ENCODE results near the gene CIITA.
"Not testable (repeated sequence)": the region's sequence is repeated elsewhere in the genome, so short reads cannot be mapped to it uniquely, and the experiment has no call there.

The CIITA gene

DNA sequence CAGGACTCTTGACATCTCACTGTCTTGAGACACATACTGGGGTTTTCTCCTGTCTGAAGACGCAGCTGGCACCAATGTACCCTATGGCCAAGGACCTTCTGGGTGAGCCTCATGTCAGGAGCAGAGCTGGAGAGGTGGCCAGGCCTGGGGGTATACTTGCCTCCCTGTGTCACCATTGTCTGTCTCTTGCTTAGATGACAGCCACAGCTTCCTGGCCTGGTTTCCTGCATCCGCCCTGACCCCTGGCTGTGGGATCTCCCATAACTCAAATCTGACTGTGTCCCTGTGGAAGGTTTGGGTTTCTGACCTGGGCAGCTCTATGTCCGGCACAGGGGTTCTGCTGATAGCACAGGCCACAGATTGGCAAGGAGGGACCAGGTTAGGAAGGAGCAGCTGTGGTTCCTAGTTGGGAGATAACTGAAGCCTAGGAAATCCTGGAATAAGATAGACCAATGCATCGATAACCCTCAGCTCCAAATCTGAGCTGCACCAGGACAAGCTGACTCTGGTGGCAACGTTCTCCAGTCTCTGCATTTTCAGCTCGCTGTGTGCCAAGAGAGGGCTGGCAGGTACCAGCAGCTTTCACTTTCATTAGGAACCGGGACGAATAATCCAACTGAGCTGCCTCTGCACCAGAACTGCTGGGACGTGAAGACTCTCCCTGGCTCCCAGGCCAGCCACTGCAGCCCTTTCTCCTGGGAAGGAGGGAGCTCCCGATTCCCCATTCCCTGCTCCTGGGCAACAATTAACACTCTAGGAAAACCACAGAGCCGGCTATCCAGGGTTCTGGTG, 60.3 kb downstream of the CIITA start:
- no peak for DNase-seq (ENCODE audit: low spot score)

DNA sequence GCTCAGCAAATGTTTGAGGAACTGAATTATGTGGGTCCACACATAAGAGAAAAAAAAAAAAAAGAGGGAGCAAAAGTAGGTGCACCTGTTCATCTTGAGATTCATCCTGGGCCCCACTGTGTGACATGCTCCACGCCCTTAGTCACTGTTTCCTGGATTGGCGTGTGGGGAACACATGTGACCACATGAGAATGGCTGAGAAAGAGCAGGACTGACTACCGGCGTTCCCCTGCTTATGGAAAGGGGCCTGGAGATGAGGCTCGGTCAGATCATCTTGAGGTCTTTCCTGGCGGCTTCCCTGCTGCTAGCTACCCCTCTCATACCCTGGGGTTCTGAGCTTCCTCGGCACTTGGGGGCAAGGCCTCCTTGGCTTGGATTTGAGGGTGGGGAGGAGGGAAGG, 61.3 kb downstream of the CIITA start:
- DNase-seq (ENCODE audit: low spot score): no peak

DNA sequence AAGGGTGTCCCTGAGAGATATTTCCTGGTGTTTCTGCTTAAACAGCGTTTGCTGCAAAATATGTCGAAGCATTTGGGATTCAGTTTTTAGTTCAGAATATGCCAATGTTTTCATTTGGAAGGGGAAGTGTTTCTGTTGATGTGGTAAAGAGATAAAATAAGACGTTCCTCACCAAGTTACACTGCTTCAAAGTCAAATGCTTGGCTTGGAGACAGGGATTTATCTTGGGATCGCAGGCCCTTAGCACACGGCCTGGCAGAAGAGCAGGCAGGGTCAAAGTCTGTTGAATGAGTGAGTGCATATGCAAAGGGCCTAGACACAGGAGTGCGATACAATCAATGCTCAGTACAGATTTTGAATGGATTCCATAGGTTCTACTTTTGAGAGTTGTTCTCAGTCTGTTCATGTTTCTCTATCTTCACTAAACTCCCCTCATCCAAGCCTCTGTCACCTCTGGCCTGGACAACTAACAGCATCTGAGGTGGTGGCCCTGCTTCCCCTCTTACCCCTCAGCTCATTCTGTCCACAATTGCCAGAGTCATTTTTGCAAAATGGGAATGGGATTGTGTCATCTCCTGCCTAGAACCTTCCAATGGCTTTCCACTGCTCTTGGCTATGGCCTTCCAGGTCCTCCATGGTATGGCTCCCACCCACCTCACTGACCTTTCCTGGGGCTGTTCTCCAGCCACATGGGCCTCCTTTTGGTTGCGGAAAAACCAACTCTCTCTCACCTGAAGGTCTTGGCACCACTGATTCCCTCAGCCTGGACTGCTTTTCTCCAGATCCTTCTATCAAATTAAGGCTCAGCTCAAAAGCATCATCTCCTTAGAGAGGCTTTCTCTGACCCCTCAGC, 62.0 kb downstream of the CIITA start:
- no peak for DNase-seq (ENCODE audit: low spot score)

DNA sequence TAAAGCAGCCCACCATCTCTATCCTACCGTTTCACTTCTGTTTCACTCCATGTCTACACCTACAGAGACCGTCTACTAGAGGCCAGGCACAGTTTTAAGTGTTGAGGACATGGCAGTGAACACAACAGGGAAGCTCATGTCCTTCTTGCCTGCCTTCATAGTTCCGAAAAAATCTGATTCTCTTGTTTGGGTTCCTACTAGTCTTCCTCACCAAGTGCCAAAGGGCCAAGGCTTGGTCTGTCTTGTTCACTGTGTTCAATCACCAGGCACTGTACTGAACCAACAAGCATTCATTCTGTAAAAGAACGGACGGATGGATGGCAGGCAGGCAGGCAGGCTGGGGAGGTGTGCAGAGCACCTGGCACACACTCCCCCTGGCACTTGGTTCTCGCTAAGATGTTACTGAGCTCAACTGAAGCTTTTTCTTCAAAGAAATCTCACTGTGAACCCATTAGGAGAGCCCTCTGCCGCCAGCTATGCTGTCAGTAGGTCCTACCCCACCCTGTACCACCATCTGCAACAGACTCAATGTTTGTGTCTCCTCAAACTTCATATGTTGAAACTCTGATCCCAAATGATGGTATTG, 62.7 kb downstream of the CIITA start:
- no peak for DNase-seq (ENCODE audit: low spot score)

DNA sequence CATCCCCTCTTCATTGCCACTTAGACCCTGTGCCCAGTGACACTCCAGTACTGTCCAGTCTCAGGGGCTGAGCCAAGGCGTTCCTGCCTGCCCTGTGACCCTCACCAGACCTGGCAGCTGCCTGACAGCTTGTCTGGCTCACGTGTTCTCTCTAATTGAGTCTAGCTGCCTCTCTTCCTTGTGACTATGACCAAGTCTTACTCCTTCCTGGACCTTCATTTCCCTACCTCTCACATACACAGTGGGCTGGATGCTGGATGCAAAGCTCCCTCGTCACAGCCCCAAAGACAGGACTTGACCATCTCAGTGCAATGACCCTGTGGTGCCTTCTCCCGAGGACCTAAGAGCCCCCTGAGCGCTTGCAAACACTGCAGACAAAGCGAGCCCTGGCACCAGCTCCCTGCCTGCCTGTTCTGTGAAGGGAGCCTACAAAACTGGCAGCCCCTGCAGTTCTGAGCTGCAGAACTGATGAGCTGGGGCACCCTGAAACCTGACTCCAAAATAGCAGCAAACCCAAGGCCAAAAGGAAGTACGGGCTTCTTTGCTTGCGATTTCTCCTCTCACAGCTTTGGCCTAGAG, 63.6 kb downstream of the CIITA start:
- no peak for DNase-seq (ENCODE audit: low spot score)

DNA sequence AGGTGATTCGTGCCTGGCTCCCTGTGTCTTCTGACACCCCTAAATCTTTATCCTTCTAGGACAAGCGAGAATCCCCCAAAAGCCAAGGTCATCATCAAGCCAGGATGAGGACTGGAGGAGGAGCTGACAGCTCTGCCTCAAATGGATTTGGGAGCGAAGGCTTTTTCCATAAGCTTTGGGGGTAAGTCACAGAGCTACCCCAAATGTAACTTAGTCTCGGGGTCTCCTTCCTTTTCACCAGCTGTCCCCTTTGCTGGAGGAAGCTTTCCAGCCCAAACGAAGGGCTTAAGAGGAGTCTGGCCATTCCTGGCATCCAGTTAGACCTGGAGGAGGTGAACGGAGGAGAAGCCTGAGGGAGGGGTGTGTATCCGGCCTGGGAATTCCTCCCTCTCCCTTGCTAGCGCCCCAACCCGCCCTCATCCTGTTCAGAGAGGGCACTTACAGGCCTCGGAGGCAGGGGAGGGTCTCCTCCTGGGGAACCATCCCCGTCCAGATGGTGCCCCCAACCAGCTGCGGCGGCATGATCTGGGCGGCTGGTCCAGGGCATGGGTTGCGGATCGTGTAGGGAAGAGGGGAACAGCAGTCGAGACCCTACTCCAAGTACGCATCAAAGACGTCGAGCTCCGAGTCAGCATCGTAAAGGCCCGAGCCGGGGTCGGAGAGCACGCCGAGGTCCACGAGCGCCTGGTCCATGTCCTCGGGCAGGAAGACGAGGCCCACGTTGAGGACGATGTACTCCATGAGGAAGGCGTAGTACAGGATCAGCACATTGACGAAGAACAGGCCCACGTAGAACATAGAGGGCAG, 64.3 kb downstream of the CIITA start:
- no peak for DNase-seq (ENCODE audit: low spot score)

DNA sequence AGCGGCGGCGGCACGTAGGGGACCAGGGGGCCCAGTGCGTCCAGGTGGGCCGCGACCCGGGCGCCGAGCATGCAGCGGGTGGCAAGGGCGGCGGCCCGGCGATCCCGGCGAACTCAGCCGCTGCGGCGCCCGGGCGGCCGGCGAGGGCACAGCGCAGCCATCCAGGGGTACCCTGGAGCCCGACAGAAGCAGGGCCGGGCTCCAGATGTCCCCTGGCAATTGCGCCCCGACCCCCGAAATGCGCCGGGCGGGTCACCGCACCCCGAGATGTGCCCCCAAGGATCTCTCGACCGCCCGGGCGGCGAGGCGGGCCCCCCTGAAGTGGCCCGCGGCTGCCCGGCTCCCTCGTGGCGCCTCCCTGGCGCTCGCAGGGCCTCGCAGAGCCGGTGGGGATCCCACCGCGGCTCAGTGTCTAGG, 64.9 kb downstream of the CIITA start:
- not testable (repeated sequence) for DNase-seq (ENCODE audit: low spot score)

DNA sequence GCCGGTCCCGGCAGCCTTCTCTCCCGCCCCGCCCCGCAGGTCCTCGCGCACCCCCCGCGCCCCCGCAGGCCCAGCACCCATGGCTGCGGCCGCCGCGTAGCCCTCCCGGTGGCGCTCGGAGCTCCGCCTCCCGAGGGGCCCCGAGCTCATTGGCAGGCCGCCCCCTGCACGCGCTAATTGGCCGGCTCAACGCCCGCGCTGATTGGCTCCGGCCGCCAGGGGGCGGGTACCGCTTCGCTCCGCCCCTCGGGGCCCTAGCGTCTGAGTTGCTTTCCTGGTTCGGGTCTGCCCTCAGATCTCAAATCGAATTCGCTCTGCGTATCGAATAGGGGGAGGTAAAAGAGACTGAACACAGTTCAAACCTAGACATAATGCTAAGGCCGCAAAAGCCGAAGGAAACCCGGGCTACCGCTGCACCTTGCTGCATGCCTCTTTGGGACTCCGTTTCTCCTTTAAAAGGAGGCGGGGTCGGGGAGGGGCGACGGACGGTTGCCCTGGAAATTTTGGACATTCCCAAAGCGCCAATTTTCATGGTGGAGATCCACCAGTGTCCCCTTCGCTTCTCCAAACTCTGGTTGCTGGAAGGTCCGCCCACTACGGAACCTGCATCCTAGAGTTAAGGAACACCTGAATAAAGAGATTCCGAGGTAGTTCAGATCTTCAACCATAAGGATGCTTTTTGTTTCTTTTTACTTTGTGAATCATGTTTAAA, 65.5 kb downstream of the CIITA start, which contains the start of gene DEXI:
Gene DEXI (minus strand): TSS at position 117 of the 712 bp plus-strand sequence. CDS start 463 bp downstream, outside the sequence.
- peak; percentile 99 for DNase-seq (ENCODE audit: low spot score)

DNA sequence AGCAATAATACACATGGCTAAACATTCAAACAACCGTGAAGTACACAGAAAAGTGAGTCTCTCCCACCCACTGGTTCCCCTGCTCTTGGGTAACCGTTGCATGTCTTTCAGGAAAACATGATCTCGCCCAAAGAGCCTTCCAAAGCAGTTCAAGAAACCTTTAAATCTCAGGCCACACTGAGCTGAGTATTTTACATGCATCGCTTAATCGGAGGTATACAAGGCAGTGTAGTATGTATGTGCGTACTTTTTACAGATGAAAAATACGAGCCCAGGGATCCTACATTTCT, 66.0 kb downstream of the CIITA start:
- no peak for DNase-seq (ENCODE audit: low spot score)

DNA sequence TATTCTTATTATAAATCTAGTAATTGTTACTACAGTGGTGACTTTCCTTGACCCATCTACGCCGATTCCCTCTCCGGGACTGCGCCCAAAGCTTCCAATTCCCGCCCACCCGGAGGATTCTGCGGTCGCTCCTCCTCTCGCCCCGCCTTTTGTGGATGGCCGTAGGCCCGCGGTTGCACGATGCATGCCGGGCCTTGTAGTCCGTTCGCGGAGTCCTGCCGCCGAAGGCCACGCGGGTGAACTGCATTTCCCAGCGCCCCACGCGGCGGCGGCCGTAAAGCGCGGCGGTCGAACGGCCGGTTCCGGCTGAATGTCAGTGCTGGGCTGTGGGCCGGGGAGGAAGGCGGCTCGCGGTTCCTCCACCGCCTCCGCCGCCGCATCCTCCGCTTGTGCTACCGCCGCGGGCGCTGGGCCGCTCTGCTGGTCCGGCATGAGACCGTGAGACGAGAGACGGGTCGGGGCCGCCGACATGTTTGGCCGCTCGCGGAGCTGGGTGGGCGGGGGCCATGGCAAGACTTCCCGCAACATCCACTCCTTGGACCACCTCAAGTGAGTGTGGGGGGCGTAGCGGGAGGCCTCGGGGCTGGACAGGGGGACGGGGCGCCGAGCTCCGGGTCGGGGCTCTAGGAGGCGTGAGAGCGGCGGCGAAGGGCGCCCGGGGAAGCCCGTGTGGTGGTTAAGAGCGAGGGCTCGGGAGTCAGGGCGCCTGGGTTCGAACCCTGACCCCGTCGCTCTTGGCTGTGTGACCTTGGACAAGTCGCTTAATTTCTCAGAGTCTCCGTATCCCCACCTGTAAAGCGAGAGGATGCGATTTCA, 67.5 kb downstream of the CIITA start, which contains the start of gene CLEC16A:
Gene CLEC16A (plus strand): TSS at position 316 of the 816 bp plus-strand sequence. CDS start 154 bp downstream, at position 470.
- peak; percentile 96 for DNase-seq (ENCODE audit: low spot score)

DNA sequence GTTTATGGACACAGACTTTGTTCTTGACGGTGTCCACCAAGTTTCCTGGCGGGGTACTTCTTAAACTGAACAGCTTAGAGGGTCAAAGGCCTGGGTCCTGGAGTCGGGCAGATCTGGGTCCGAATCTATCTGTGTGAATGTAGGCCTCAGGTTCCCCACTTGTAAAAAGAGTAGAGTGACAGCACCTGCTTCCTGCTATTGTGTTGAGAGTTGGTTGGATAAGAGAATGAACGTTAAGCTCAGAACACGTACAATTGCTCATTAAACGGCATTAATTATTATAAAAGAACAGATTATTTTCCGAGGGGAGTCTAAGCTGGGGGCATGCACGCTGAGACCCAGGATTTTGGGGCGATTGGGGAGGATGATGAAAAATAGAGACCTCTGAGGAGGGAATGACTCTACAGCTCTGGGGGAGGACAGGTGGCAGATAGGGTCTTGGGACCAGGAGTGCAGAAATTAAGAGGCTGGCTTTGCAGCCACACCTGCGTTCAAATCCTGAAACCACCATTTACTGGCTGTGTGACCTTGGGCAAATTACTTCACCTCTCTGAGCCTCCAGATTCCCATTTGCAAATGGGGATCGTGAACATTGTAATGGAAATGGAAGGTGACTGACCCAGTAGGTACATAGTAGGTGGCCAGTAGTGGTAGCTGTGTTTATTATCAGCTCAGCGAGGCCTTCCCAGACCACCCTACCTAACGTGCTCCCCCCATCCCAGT, 68.2 kb downstream of the CIITA start:
- no peak for DNase-seq (ENCODE audit: low spot score)

DNA sequence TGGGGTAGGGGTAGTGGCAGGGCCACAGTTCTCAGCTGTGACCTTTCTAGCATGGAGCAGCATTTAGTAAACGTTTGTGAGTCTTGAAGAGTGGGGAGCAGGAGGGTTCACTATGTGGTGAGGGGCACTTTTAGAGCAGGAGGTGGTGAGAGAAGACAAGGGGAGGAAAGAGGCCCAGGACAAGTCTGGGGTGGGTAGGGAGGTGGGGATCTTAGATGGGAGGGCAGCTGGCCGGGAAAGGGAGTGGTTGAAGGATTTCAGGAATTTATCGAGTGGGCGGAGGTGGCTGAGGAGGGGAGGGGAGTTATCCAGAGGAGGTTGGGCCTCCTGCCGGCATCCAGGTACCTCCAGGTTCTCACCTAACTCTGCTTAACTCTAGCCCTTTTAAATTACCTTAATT, 69.3 kb downstream of the CIITA start:
- DNase-seq (ENCODE audit: low spot score): no peak

DNA sequence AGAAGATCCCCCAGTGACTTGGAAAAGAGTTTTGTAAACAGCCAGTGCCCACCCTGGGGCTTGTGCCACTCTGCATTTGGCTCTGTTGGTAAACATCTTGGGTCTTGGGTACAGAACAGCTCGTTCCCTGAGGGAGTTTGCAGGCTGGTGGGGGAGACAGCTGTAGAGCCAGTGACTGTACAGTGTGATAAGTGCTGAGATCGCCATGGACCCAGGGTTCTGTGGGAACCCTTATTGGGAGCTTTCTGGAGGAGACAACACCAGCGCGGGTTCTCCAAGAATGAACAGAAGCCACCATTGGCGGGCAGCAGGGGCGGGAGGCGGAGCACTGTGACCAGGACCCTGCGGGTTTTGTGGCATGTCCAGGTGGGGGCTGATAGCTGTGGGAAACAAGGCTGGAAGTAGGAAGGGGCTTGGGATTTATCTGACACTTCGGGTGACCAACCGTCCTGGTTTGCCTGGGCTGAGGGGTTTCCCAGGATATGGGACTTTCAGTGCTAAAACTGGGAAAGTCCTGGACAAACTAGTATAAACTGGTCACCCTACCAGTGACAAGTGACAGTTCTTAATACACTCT, 70.3 kb downstream of the CIITA start:
- no peak for DNase-seq (ENCODE audit: low spot score)

DNA sequence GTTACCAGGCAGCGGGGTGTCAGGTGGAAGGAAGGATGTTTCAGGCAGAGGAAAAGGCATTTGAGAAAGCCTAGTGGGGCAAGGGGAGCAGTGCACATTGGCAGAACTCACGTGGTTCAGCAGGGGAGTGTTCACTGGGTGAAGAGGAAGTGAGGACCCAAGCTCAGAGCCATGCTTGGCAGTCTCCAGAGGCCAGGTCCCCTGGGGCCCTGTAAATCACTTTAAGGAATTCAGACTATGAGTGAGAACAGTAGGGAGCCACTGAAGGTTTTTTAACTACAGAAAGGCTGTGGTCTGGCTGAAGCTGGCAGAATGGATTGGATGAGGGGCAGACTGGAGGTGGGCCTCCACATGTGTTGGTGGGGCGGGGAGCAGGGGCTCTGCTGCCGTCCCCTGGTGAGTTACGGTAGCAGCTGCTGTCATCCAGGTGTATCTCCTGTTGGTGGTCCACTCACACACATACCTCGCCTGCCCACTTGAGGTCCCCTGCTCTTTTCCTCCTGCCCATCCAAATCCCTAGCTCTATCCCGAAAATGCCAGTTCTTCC, 72.5 kb downstream of the CIITA start:
- DNase-seq (ENCODE audit: low spot score): peak; percentile 38

DNA sequence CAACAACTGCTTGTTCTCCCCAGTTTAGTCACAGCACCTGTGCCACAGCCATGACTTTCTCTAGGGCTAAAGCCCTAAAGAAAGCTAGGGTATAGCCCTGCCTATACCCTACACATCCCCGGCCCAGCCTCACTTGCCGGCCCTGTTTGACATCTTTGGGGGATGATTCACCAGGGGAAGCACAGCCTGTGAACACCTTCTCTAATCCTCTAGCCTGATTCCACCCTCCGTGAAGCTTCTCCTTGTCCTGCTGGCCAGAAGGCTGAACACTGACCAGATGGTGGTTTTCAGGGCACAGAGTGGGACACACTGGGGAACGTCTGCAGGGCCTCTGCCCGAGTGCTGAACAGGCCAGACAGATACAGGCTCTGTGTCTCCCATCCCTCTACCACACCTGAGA, 73.4 kb downstream of the CIITA start:
- no peak for DNase-seq (ENCODE audit: low spot score)

DNA sequence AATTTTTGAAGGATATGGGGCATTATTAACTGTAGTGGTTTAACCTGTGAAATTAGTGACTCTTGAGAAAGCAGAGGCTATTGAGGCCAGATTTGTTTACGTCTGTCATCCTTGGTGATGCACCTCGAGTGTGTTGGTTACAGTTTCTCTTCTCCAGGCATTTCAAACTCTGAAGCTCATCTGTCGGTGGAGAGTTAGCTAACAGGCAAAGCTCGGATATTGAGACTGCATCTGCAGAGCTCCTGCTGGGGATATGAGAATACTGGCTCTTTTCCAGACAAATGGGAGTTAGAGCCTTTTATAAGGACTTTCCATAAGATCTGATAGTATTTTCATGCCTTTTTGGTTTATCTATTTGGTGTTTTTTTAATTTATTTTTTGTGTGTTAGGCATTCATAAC, 74.0 kb downstream of the CIITA start:
- no peak for DNase-seq (ENCODE audit: low spot score)

DNA sequence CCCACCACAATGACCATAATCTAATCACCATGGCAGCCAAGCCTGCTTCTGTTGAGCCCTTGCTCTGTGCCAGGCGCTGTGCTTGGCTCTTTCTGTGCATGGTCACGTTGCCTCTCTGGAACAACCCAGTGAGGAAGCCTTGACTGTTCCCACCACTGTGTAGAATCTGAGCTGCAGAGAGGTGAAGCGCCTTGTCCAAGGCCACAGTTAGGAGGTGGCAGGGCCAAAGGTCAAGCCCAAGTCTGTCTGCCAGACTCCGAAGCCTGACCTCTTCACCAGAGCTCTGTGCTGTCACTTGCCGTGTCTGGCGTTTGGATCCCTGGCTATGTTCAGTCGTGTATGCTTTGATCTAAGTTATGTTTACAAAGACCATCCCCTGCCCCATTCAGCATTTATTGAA, 77.9 kb downstream of the CIITA start:
- DNase-seq (ENCODE audit: low spot score): no peak

DNA sequence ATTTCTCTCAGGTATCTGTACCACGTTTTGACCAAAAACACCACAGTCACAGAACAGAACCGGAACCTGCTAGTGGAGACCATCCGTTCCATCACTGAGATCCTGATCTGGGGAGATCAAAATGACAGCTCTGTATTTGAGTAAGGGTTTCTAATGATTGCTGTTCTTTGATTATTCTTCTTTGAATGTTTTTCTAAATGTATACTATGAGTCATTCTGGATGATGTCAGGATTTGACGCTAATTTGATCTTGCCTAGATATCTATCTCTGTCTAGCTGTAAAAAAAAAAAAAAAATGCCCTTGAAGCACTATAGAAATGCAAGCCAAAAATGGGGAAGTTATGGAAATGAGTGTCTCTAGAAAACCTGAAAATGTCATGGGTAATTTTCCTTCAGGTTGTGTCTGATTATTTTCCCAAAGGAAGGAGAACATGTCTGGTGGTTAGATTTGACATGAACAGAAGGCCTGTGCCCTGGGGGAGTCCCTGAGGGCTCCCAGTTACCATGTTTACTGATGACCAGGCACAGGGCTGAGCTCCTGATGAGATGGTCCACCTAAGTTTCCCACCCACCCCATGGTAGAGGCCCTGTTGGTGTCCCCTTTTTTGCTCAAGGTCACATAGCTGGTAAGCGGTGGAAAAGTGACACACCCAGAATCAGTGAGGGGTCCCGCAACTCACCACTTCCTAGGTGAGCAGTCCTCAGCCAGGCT, 80.9 kb downstream of the CIITA start:
- DNase-seq (ENCODE audit: low spot score): no peak

All from hepatic stellate cell (primary cell).